PFSK-1 (cell line): ENCODE results near the gene PRELID3B.

Experiments
- FOXP2 ChIP-seq: optimal IDR thresholded peaks from 2 replicates; pipeline ENCODE3; 2011; ENCODE audit warnings: borderline replicate concordance, control low read depth, inconsistent platforms; ENCODE audit not compliant: insufficient read depth; ENCODE audit errors: extremely low read length, extremely low read depth
- POLR2AphosphoS5 ChIP-seq: IDR thresholded peaks from 2 replicates; pipeline ENCODE4 v1.6.1; 2012; ENCODE audit warnings: low read depth, mild to moderate bottlenecking, control low read depth, low read length, moderate library complexity
- SIN3A ChIP-seq: IDR thresholded peaks from 2 replicates; pipeline ENCODE4 v1.6.1; 2012; ENCODE audit warnings: mild to moderate bottlenecking, low read length, moderate library complexity, borderline replicate concordance; ENCODE audit not compliant: insufficient read depth
- TAF1 ChIP-seq: IDR thresholded peaks from 2 replicates; pipeline ENCODE4 v1.6.1; 2012; ENCODE audit warnings: low read length, control low read depth, borderline replicate concordance; ENCODE audit not compliant: insufficient read depth
- TF ChIP-seq, protein P1 (sequence below), 2 experiments: IDR thresholded peaks; 2 replicates each; pipeline versions ENCODE4 v1.6.1 to v1.8.0; 2011 to 2012; ENCODE audit warnings: low read depth in 2 of 2, low read length in 2 of 2, control low read depth in 1 of 2, inconsistent platforms in 1 of 2, mild to moderate bottlenecking in 1 of 2, moderate library complexity in 1 of 2; ENCODE audit not compliant: insufficient read depth in 1 of 2

PRELID3B gene

DNA sequence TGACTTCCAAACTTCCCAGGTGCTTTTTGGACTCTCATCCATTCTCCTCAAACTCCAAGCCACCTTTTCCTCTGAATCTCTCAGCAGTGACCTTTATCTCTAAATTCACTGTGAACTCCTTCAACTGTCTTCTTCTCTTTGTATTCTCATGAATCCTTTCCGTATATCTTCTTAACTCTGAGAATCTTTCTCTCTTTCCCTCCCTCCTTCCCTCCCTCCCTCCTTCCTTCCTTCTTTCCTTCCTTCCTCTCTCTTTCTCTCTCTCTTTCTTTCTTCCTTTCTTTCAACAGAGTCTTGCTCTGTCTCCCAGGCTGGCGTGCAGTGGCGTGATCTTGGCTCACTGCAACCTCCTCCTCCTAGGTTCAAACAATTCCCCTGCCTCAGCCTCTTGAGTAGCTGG lies 4.3 kb upstream of the PRELID3B start:
- TF ChIP-seq SIN3A (no peak), FOXP2 (no peak), TAF1 (no peak), POLR2AphosphoS5 (no peak)
- TF ChIP-seq, protein P1, sequence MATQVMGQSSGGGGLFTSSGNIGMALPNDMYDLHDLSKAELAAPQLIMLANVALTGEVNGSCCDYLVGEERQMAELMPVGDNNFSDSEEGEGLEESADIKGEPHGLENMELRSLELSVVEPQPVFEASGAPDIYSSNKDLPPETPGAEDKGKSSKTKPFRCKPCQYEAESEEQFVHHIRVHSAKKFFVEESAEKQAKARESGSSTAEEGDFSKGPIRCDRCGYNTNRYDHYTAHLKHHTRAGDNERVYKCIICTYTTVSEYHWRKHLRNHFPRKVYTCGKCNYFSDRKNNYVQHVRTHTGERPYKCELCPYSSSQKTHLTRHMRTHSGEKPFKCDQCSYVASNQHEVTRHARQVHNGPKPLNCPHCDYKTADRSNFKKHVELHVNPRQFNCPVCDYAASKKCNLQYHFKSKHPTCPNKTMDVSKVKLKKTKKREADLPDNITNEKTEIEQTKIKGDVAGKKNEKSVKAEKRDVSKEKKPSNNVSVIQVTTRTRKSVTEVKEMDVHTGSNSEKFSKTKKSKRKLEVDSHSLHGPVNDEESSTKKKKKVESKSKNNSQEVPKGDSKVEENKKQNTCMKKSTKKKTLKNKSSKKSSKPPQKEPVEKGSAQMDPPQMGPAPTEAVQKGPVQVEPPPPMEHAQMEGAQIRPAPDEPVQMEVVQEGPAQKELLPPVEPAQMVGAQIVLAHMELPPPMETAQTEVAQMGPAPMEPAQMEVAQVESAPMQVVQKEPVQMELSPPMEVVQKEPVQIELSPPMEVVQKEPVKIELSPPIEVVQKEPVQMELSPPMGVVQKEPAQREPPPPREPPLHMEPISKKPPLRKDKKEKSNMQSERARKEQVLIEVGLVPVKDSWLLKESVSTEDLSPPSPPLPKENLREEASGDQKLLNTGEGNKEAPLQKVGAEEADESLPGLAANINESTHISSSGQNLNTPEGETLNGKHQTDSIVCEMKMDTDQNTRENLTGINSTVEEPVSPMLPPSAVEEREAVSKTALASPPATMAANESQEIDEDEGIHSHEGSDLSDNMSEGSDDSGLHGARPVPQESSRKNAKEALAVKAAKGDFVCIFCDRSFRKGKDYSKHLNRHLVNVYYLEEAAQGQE (IDR thresholded peaks at IDR 0.05; ENCODE audit: insufficient read depth in 1 of 2, low read depth in 2 of 2, low read length in 2 of 2) = no peak

DNA sequence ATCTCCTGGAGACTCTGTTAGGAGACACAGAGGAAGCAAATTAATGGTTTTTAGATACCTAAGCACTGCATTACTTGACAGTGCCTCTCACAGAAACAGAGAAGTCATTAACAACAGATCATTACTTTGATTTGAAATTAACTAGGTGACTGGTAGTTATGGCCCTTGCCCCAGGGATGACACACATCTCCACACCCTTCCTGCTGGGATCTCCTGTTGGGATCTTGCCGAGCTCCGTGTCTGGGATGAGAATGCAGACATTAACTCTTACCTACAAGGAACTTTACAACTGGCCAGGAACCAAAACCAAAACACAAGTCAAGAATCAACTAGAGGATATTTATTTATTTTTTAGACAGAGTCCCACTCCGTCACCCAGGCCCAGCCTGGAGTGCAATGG lies 2.2 kb upstream of the PRELID3B start:
- no peak for TF ChIP-seq TAF1

- TF ChIP-seq SIN3A (no peak), TAF1 (no peak), POLR2AphosphoS5 (no peak), FOXP2 (no peak)
- TF ChIP-seq, protein P1 (IDR thresholded peaks at IDR 0.05; ENCODE audit: insufficient read depth in 1 of 2, low read depth in 2 of 2, low read length in 2 of 2) = no peak
Observed at GRCh38 chr20:59044295-59044694, 1.7 kb upstream of the PRELID3B start.

DNA sequence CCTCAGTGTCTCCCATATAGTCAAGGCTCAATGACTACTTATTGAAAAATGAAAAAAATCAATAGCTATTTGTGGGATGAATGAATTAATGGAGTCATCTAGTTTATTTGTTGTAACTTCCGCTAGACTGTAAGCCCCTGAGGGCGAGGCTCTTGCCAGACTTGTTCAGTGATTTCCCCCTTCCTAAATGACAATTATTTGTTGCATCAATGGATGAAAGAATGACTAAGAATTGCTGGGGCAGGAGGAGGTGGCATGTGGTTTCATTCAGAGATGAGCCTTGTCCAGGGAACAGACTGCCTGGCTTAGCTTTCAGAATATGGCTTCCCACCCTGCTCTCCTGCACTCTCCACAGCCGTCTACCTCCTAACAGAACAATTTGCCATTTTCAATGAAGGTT lies 1.1 kb upstream of the PRELID3B start:
- TF ChIP-seq FOXP2 (no peak), TAF1 (0 out of 2 replicates have a peak, but pooled peaks have one; percentile 45), POLR2AphosphoS5 (peak; percentile 52), SIN3A (peak; percentile 51; the same call in 1 of the 2 replicates)

DNA sequence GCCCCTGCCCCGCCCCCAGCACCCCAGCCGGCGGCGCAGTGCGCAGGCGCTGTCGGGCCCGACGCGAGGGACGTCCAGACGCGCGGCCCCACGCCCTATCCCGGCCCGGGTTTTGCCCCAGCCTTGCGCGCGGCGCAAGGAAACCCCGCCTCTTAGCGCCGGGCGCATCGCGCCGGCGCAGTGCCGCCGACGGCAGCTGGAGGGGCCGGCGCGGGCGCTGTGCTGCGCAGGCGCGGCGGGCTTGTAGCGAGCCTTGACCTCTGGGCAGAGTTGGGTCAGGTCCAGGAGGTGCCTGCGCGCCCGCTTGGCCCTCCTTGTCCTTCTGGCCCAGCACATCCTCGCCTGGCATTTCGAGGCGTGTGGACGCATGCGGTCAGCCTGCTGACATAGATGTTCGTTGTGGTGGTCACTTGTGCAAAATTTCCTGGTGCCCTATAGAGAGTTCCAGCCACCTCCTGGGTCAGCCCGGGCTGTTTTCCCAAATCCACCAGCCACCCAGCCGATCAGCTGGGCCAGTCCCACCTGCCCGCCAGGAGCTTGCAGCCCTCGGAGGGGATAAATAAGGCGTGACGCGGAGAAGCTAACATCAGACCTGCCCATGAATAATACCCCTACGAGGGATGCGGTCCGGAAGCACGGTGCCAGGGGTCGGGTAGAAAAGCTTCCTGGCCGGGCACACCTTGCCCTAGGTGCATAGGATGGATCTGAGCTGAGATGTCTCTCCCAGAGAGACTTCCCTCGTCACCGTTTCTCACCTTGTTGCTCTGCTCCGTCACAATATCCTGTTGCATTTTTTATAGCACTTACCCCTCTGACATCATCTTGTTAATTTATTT lies 428 bp upstream of the PRELID3B start:
- TF ChIP-seq POLR2AphosphoS5 (no peak), SIN3A (no peak)
- TF ChIP-seq, protein P1 (IDR thresholded peaks at IDR 0.05; ENCODE audit: insufficient read depth in 1 of 2, low read depth in 2 of 2, low read length in 2 of 2) = no peak

DNA sequence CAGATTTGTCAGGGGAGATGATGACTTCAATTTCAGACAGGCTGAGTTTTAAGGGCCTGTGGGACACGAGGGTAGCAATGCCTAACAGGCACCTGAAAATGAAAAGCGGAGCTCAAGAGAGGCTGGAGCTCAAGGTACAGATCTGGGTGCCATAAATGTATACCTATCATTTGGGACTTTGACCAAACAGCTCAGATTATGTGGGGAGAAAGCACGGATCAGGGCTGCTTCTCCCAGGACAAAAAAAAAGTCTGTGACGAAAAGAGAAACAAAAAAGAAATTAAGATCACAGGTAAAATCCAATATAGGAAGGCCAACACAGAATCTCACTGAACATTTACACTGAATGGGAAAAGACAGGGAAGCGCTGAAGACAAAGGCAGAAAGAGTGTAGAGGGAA lies 1.9 kb downstream of the PRELID3B start:
- no peak for TF ChIP-seq TAF1
- no peak for TF ChIP-seq SIN3A
- TF ChIP-seq FOXP2 = no peak
- no peak for TF ChIP-seq POLR2AphosphoS5
- TF ChIP-seq, protein P1 (IDR thresholded peaks at IDR 0.05; ENCODE audit: insufficient read depth in 1 of 2, low read depth in 2 of 2, low read length in 2 of 2) = no peak
